Duodenal mucosa (tissue), 2 donors: ENCODE results near the gene MEGF6.
"Not testable (repeated sequence)": the region's sequence is repeated elsewhere in the genome, so short reads cannot be mapped to it uniquely, and the experiment has no call there.

Experiments
- H3K27ac ChIP-seq: one replicate; pipeline ENCODE4 v1.7.0; 2013; ENCODE audit warnings: low read depth, low read length
- H3K27me3 ChIP-seq, 2 donors: one replicate each; pipeline ENCODE4 v1.7.0; 2013; ENCODE audit warnings: low read length in 2 of 2, control low read depth in 1 of 2; ENCODE audit not compliant: insufficient read depth in 2 of 2, control insufficient read depth in 1 of 2
- H3K36me3 ChIP-seq, 2 donors: one replicate each; pipeline ENCODE4 v1.7.0; 2013; ENCODE audit warnings: low read length in 2 of 2, control low read depth in 1 of 2; ENCODE audit not compliant: insufficient read depth in 2 of 2, control insufficient read depth in 1 of 2
- H3K4me1 ChIP-seq, 2 donors: one replicate each; pipeline ENCODE4 v1.7.0; 2013; ENCODE audit warnings: low read length in 2 of 2, control low read depth in 1 of 2; ENCODE audit not compliant: insufficient read depth in 2 of 2, control insufficient read depth in 1 of 2
- H3K4me3 ChIP-seq, 2 donors: one replicate each; pipeline ENCODE4 v1.7.0; 2013; ENCODE audit warnings: low read length in 2 of 2, low read depth in 1 of 2
- H3K9ac ChIP-seq, 2 donors: one replicate each; pipeline ENCODE4 v1.7.0; 2013; ENCODE audit warnings: low read length in 2 of 2, low read depth in 1 of 2
- H3K9me3 ChIP-seq, 2 donors: one replicate each; pipeline ENCODE4 v1.7.0; 2013; ENCODE audit warnings: low read length in 2 of 2, control low read depth in 1 of 2; ENCODE audit not compliant: control insufficient read depth in 1 of 2

Gene MEGF6

GRCh38 chr1:3593745-3594144 lies 17.6 kb downstream of the MEGF6 start:
- peaks cover 9 to 15% of the 10 kb centered on the region in 2 donors for H3K4me1 ChIP-seq

DNA sequence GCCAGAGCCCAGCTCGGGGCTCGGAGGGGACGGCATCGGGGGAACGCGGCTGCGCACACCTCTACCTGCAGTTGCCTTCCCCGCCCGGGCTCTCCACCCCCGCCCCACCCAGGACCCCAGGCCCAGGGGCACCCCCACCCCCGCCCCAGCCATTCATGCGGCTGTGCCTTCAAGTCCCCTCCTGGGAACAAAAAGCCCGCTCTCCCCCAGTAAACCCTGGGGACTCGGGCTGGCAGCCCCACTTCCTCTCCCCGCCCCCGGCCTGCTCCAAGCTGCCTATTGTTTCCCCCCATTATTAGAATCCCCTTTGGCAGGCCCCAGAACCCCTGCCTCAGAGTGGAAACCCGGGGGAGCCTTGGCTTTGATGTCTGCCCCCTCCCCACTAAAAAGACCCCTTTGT lies 18.0 kb downstream of the MEGF6 start:
- Histone ChIP-seq H3K9ac (no peak overlapping the region), H3K4me3 (no peak overlapping the region), H3K27me3 (no peaks in the 10 kb centered on the region), H3K9me3 (no peaks in the 10 kb centered on the region), H3K4me1 (peaks cover 9 to 11% of the 10 kb centered on the region in 2 donors), H3K27ac (no peak overlapping the region), H3K36me3 (no peaks in the 10 kb centered on the region)

More at GRCh38 chr1:3593745-3594144, 17.6 kb downstream of the MEGF6 start:
- Histone ChIP-seq H3K36me3 (no peaks in the 10 kb centered on the region), H3K9ac (no peak overlapping the region), H3K27ac (no peak overlapping the region), H3K27me3 (no peaks in the 10 kb centered on the region), H3K4me3 (no peak overlapping the region), H3K9me3 (no peaks in the 10 kb centered on the region)

DNA sequence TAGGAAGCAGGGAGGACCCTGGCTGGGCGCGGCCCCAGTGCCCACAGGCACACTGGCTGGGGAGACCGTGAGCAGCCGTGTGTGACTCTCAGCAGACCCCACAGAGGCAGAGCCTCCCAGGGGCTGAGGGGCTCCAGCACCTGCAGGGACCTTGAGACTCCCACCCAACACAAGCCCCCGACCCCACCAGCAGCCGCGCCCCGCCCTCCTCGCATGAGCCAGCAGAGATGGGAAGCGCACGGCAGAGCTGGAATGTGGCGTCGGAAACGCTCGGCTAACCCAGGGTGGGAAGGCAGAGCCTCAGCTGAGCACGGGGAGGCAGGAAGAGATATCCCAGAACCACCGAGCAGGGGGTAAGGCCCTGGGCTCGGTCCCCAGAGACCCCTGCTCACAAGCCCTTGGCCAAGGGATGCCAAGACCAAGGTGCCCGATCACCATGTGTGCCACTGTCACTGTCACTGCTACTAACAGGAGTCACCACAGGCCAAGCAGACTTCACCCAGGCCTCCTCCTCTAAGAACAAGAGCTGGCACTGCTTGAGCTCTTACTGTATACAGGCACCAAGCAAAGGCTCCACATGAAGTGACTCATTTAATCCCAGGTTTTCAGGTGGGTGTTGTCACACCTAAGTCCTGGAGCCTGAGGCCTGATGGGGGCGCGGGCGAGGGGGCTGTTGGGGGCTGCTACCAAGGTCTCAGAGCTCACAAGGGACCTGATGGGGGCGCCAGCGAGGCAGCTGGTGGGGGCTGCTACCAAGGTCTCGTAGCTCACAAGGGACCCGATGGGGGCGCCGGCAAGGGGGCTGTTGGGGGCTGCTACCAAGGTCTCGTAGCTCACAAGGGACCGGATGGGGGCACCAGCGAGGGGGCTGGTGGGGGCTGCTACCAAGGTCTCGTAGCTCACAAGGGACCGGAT lies 20.1 kb downstream of the MEGF6 start:
- no peaks in the 10 kb centered on the region for H3K27me3 ChIP-seq
- H3K9ac ChIP-seq = no peak overlapping the region
- H3K4me3 ChIP-seq = no peak overlapping the region
- H3K4me1 ChIP-seq = no peaks in the 10 kb centered on the region
- H3K27ac ChIP-seq = no peak overlapping the region
- H3K36me3 ChIP-seq = no peaks in the 10 kb centered on the region
- H3K9me3 ChIP-seq = no peaks in the 10 kb centered on the region

GRCh38 chr1:3590139-3590763 lies 21.1 kb downstream of the MEGF6 start:
- no peak overlapping the region for H3K27ac ChIP-seq
- H3K4me3 ChIP-seq = no peak overlapping the region
- no peak overlapping the region for H3K9ac ChIP-seq

DNA sequence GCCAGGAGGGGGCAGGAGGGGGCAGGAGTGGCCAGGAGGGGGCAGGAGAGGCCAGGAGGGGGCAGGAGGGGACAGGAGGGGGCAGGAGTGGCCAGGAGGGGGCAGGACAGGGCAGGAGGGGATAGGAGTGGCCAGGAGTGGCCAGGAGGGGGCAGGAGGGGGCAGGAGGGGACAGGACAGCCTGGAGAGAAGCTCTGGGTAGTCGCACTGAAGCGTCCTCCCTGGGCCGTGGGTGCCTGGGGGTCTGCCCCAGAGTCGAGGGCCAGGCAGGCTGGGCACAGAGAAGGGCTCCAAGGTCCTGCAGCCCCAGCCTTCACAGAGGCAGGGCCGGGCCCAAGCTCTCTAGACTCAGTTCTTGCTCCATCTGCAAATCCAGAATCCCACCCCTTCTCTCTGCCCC lies 22.9 kb downstream of the MEGF6 start:
- Histone ChIP-seq H3K27me3 (no peaks in the 10 kb centered on the region), H3K4me3 (no peak overlapping the region), H3K36me3 (no peaks in the 10 kb centered on the region), H3K27ac (no peak overlapping the region), H3K4me1 (no peaks in the 10 kb centered on the region), H3K9ac (no peak overlapping the region), H3K9me3 (no peaks in the 10 kb centered on the region)

More at GRCh38 chr1:3590139-3590763, 21.1 kb downstream of the MEGF6 start:
- no peaks in the 10 kb centered on the region for H3K4me1 ChIP-seq
- no peaks in the 10 kb centered on the region for H3K27me3 ChIP-seq
- no peaks in the 10 kb centered on the region for H3K36me3 ChIP-seq
- no peaks in the 10 kb centered on the region for H3K9me3 ChIP-seq

GRCh38 chr1:3586986-3587759 lies 24.1 kb downstream of the MEGF6 start:
- no peaks in the 10 kb centered on the region for H3K4me1 ChIP-seq
- no peak overlapping the region for H3K27ac ChIP-seq
- H3K4me3 ChIP-seq = no peak overlapping the region

DNA sequence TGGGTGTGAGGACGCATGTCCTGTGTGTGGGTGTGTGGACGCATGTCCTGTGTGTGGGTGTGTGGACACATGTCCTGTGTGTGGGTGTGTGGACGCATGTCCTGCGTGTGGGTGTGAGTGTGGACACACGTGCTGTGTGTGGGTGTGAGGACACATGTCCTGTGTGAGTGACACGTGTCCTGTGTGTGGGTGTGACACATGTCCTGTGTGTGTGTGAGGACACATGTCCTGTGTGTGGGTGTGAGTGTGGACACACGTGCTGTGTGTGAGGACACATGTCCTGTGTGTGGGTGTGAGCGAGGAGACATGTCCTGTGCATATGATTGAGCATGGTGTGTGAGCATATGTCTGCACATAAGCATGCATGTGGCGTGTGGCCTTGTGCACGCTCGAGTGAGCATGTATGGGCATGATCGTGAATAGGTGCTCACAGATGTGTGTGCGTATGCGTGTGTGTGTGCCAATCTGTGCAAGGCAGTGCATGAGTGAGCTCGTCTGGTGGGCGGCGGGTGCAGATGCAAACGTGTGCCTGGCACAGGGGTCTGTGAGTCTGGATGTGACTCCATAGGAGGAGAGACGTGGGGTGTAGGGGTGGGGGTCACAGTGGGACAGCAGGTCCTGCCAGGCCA lies 25.3 kb downstream of the MEGF6 start:
- H3K4me1 ChIP-seq = no peaks in the 10 kb centered on the region
- H3K4me3 ChIP-seq = no peak overlapping the region
- H3K36me3 ChIP-seq = no peaks in the 10 kb centered on the region
- H3K9ac ChIP-seq = no peak overlapping the region
- H3K9me3 ChIP-seq = no peaks in the 10 kb centered on the region
- no peak overlapping the region for H3K27ac ChIP-seq
- no peaks in the 10 kb centered on the region for H3K27me3 ChIP-seq

More at GRCh38 chr1:3586986-3587759, 24.1 kb downstream of the MEGF6 start:
- Histone ChIP-seq H3K9ac (no peak overlapping the region), H3K36me3 (no peaks in the 10 kb centered on the region), H3K27me3 (no peaks in the 10 kb centered on the region), H3K9me3 (no peaks in the 10 kb centered on the region)

DNA sequence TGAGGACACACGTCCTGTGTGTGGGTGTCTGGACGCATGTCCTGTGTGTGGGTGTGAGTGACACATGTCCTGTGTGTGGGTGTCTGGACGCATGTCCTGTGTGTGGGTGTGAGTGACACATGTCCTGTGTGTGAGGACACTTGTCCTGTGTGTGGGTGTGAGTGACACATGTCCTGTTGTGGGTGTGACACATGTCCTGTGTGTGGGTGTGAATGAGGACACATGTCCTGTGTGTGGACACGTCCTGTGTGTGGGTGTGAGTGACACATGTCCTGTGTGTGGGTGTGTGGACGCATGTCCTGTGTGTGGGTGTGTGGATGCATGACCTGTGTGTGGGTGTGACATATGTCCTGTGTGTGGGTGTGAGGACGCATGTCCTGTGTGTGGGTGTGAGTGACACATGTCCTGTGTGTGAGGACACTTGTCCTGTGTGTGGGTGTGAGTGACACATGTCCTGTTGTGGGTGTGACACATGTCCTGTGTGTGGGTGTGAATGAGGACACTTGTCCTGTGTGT lies 25.9 kb downstream of the MEGF6 start:
- H3K4me3 ChIP-seq, H3K4me1 ChIP-seq, H3K27ac ChIP-seq, H3K27me3 ChIP-seq, H3K9ac ChIP-seq, H3K9me3 ChIP-seq, H3K36me3 ChIP-seq: not testable (repeated sequence)

GRCh38 chr1:3584915-3585314 lies 26.4 kb downstream of the MEGF6 start:
- H3K27ac ChIP-seq = no peak overlapping the region
- H3K4me3 ChIP-seq = no peak overlapping the region
- no peaks in the 10 kb centered on the region for H3K27me3 ChIP-seq
- no peaks in the 10 kb centered on the region for H3K9me3 ChIP-seq
- no peaks in the 10 kb centered on the region for H3K4me1 ChIP-seq
- H3K36me3 ChIP-seq = no peaks in the 10 kb centered on the region
- H3K9ac ChIP-seq = no peak overlapping the region
